Measurements from ENCODE around the gene SPATS2L. TPM values are rescaled to one million over a fixed set of nuclear protein-coding genes. Genes with fewer than 3 reads are reported as not detected.

Gene SPATS2L
- total RNA-seq, 2 experiments from 2014 or later: 79.0 to 82.3 TPM

- no peak for DNase-seq
- ChIA-PET POLR2A (no interaction called here), CTCF (no interaction called here)
- no peak overlapping the region for H3K27ac Mint-ChIP-seq
- no peak overlapping the region for H3K4me3 Mint-ChIP-seq
- H3K36me3 Mint-ChIP-seq (ENCODE audit: low read depth): no peaks in the 10 kb centered on the region
- H3K27me3 Mint-ChIP-seq: no peaks in the 10 kb centered on the region
- H3K4me1 Mint-ChIP-seq: peaks cover 61% of the 10 kb centered on the region
- no peaks in the 10 kb centered on the region for H3K9me3 Mint-ChIP-seq
Observed at GRCh38 chr2:200317975-200318374, 11.5 kb downstream of the SPATS2L start.

- no peak overlapping the region for H3K4me3 Mint-ChIP-seq
- H3K27me3 Mint-ChIP-seq: no peaks in the 10 kb centered on the region
- no peak for DNase-seq
- H3K4me1 Mint-ChIP-seq: peaks cover 58% of the 10 kb centered on the region
- H3K9me3 Mint-ChIP-seq: no peaks in the 10 kb centered on the region
- CTCF ChIA-PET: no interaction called here
- POLR2A ChIA-PET: no interaction called here
- H3K36me3 Mint-ChIP-seq (ENCODE audit: low read depth): no peaks in the 10 kb centered on the region
- H3K27ac Mint-ChIP-seq: no peak overlapping the region
Observed at GRCh38 chr2:200318940-200319435, 12.5 kb downstream of the SPATS2L start.

- H3K4me1 Mint-ChIP-seq: peaks cover 57% of the 10 kb centered on the region
- H3K27ac Mint-ChIP-seq: no peak overlapping the region
- H3K36me3 Mint-ChIP-seq (ENCODE audit: low read depth): no peaks in the 10 kb centered on the region
- H3K9me3 Mint-ChIP-seq: no peaks in the 10 kb centered on the region
- no peak overlapping the region for H3K4me3 Mint-ChIP-seq
- H3K27me3 Mint-ChIP-seq: no peaks in the 10 kb centered on the region
- CTCF ChIA-PET: interaction anchor here (0.7 kb wide), 1 partner anchor 10 kb away, joined by 3 read pairs; no protein-coding TSS in a partner anchor
- POLR2A ChIA-PET: no interaction called here
- DNase-seq: no peak
Observed at GRCh38 chr2:200319548-200320337, 13.2 kb downstream of the SPATS2L start.

- H3K36me3 Mint-ChIP-seq (ENCODE audit: low read depth): no peaks in the 10 kb centered on the region
- DNase-seq: no peak
- H3K4me1 Mint-ChIP-seq: peaks cover 53% of the 10 kb centered on the region
- ChIA-PET POLR2A (no interaction called here), CTCF (no interaction called here)
- no peaks in the 10 kb centered on the region for H3K9me3 Mint-ChIP-seq
- H3K27me3 Mint-ChIP-seq: no peaks in the 10 kb centered on the region
- H3K27ac Mint-ChIP-seq: no peak overlapping the region
- H3K4me3 Mint-ChIP-seq: no peak overlapping the region
Observed at GRCh38 chr2:200320344-200320743, 13.9 kb downstream of the SPATS2L start.

GRCh38 chr2:200320991-200321390 lies 14.5 kb downstream of the SPATS2L start:
- Mint-ChIP-seq H3K4me3 (no peak overlapping the region), H3K4me1 (peaks cover 46% of the 10 kb centered on the region), H3K9me3 (no peaks in the 10 kb centered on the region), H3K27ac (no peak overlapping the region), H3K27me3 (no peaks in the 10 kb centered on the region), H3K36me3 (ENCODE audit: low read depth) (no peaks in the 10 kb centered on the region)
- ChIA-PET CTCF (no interaction called here), POLR2A (no interaction called here)
- DNase-seq: no peak

- H3K27ac Mint-ChIP-seq: no peak overlapping the region
- CTCF ChIA-PET: no interaction called here
- POLR2A ChIA-PET: interaction anchor here (1.0 kb wide), 1 partner anchor 16 kb away, joined by 7 read pairs; the partner anchor contains the start of gene SPATS2L
Observed at GRCh38 chr2:200321780-200322534, 15.5 kb downstream of the SPATS2L start.

GRCh38 chr2:200322607-200323006 lies 16.1 kb downstream of the SPATS2L start:
- no peaks in the 10 kb centered on the region for H3K36me3 Mint-ChIP-seq (ENCODE audit: low read depth)
- ChIA-PET CTCF (interaction anchor here (1.4 kb wide), 1 partner anchor 17 kb away, joined by 3 read pairs; no protein-coding TSS in a partner anchor), POLR2A (interaction anchor here (1.0 kb wide), 1 partner anchor 17 kb away, joined by 7 read pairs; the partner anchor contains the start of gene SPATS2L)
- H3K9me3 Mint-ChIP-seq: no peaks in the 10 kb centered on the region
- DNase-seq: no peak
- peaks cover 30% of the 10 kb centered on the region for H3K4me1 Mint-ChIP-seq
- no peak overlapping the region for H3K27ac Mint-ChIP-seq
- no peak overlapping the region for H3K4me3 Mint-ChIP-seq
- no peaks in the 10 kb centered on the region for H3K27me3 Mint-ChIP-seq

More at GRCh38 chr2:200321780-200322534, 15.5 kb downstream of the SPATS2L start:
- Mint-ChIP-seq H3K4me3 (no peak overlapping the region), H3K9me3 (no peaks in the 10 kb centered on the region), H3K27me3 (no peaks in the 10 kb centered on the region), H3K4me1 (peaks cover 36% of the 10 kb centered on the region), H3K36me3 (ENCODE audit: low read depth) (no peaks in the 10 kb centered on the region)
- DNase-seq: no peak

- H3K36me3 Mint-ChIP-seq (ENCODE audit: low read depth): peaks cover 7% of the 10 kb centered on the region
- H3K27ac Mint-ChIP-seq: no peak overlapping the region
- no peaks in the 10 kb centered on the region for H3K9me3 Mint-ChIP-seq
- H3K27me3 Mint-ChIP-seq: no peaks in the 10 kb centered on the region
- POLR2A ChIA-PET: interaction anchor here (1.0 kb wide), 1 partner anchor 9 kb away, joined by 4 read pairs; no protein-coding TSS in a partner anchor
- no peak for DNase-seq
- peaks cover 21% of the 10 kb centered on the region for H3K4me1 Mint-ChIP-seq
- no peak overlapping the region for H3K4me3 Mint-ChIP-seq
- CTCF ChIA-PET: no interaction called here
Observed at GRCh38 chr2:200324362-200324761, 17.9 kb downstream of the SPATS2L start.

- H3K27me3 Mint-ChIP-seq: no peaks in the 10 kb centered on the region
- peaks cover 32% of the 10 kb centered on the region for H3K36me3 Mint-ChIP-seq (ENCODE audit: low read depth)
- no peak overlapping the region for H3K27ac Mint-ChIP-seq
- no peaks in the 10 kb centered on the region for H3K4me1 Mint-ChIP-seq
- H3K9me3 Mint-ChIP-seq: no peaks in the 10 kb centered on the region
- POLR2A ChIA-PET: interaction anchor here (1.2 kb wide), 1 partner anchor 45 kb away, joined by 3 read pairs; no protein-coding TSS in a partner anchor
- H3K4me3 Mint-ChIP-seq: no peak overlapping the region
- DNase-seq: no peak
- CTCF ChIA-PET: interaction anchor here (1.0 kb wide), 1 partner anchor 154 kb away, joined by 3 read pairs; no protein-coding TSS in a partner anchor
Observed at GRCh38 chr2:200329384-200329783, 22.9 kb downstream of the SPATS2L start.

GRCh38 chr2:200329798-200330197 lies 23.3 kb downstream of the SPATS2L start:
- ChIA-PET CTCF (no interaction called here), POLR2A (no interaction called here)
- Mint-ChIP-seq H3K27me3 (no peaks in the 10 kb centered on the region), H3K27ac (no peak overlapping the region), H3K9me3 (no peaks in the 10 kb centered on the region), H3K4me1 (no peaks in the 10 kb centered on the region), H3K36me3 (ENCODE audit: low read depth) (peaks cover 34% of the 10 kb centered on the region), H3K4me3 (no peak overlapping the region)
- no peak for DNase-seq

- no peaks in the 10 kb centered on the region for H3K9me3 Mint-ChIP-seq
- ChIA-PET POLR2A (no interaction called here), CTCF (no interaction called here)
- H3K27me3 Mint-ChIP-seq: no peaks in the 10 kb centered on the region
- H3K27ac Mint-ChIP-seq: no peak overlapping the region
- peaks cover 38% of the 10 kb centered on the region for H3K36me3 Mint-ChIP-seq (ENCODE audit: low read depth)
- H3K4me3 Mint-ChIP-seq: no peak overlapping the region
- no peaks in the 10 kb centered on the region for H3K4me1 Mint-ChIP-seq
- DNase-seq: no peak
Observed at GRCh38 chr2:200330351-200331060, 24.0 kb downstream of the SPATS2L start.

GRCh38 chr2:200331061-200331400 lies 24.5 kb downstream of the SPATS2L start:
- no peaks in the 10 kb centered on the region for H3K9me3 Mint-ChIP-seq
- no peaks in the 10 kb centered on the region for H3K4me1 Mint-ChIP-seq
- H3K27me3 Mint-ChIP-seq: no peaks in the 10 kb centered on the region
- no peak overlapping the region for H3K27ac Mint-ChIP-seq
- ChIA-PET POLR2A (no interaction called here), CTCF (no interaction called here)
- DNase-seq: no peak
- H3K36me3 Mint-ChIP-seq (ENCODE audit: low read depth): peaks cover 38% of the 10 kb centered on the region
- H3K4me3 Mint-ChIP-seq: no peak overlapping the region

- peaks cover 16% of the 10 kb centered on the region for H3K4me1 Mint-ChIP-seq
- H3K4me3 Mint-ChIP-seq: no peak overlapping the region
- no peaks in the 10 kb centered on the region for H3K27me3 Mint-ChIP-seq
- DNase-seq: no peak
- no peaks in the 10 kb centered on the region for H3K9me3 Mint-ChIP-seq
- POLR2A ChIA-PET: no interaction called here
- H3K27ac Mint-ChIP-seq: no peak overlapping the region
- H3K36me3 Mint-ChIP-seq (ENCODE audit: low read depth): peaks cover 29% of the 10 kb centered on the region
- CTCF ChIA-PET: no interaction called here
Observed at GRCh38 chr2:200335657-200336056, 29.2 kb downstream of the SPATS2L start.

All from activated CD4-positive, alpha-beta memory T cell treated with anti-CD3 and anti-CD28 coated beads, Interleukin-2, amount 10 ng/mL, durations not matched to agents 7 days and 5 days (primary cell).